K562 (cell line): ENCODE measurements around the gene PLEKHA8. TPM values are rescaled to one million over a fixed set of nuclear protein-coding genes. Genes with fewer than 3 reads are reported as not detected.

Experiments
- ATAC-seq: fragments of 200-7000 bp; cut with Tn5 transposase; 3 replicates; pipeline ENCODE4 v1.9.1; 2020; ENCODE audit warnings: moderate library complexity
- BruUV-seq: library from RNA; stranded (reverse); fragments of 400-500 nt; replicated peaks from 2 replicates; lab custom pipeline; 2021; lab: Mats Ljungman, UMichigan
- CTCF ChIA-PET: fragments of 300-600 bp; formaldehyde crosslinking; extraction: SDS; loops from one replicate; lab custom pipeline; 2021; ENCODE audit warnings: low intra/inter-chr PET ratio; lab: Yijun Ruan, JAX
- POLR2A ChIA-PET: fragments of 300-600, 350-650 bp; sonication (Branson Sonifier 250); formaldehyde crosslinking; extraction: SDS; loops from one replicate; lab custom pipeline; 2021; ENCODE audit warnings: antibody characterized with exemption, inconsistent platforms; lab: Yijun Ruan, JAX
- DNase-seq, 4 experiments: peaks; one replicate each; pipeline versions ENCODE4 v3.0.0 to v3.0.0-alpha.2; 2011 to 2018; ENCODE audit warnings: low spot score in 3 of 4, mixed read lengths in 3 of 4; ENCODE audit errors: extremely low read depth in 1 of 4
- FAIRE-seq: peaks from 2 replicates; lab custom pipeline; 2011; peaks lifted over from hg19 to GRCh38; lab: Jason Lieb, UNC
- H2AFZ ChIP-seq: 2 replicates; pipeline ENCODE4 v1.6.0; 2011; ENCODE audit warnings: low read depth, low read length, control low read depth, inconsistent platforms
- H3K27ac ChIP-seq: fragments of 200-600 bp; 3 replicates; pipeline ENCODE4 v1.8.0; 2011; ENCODE audit warnings: low read depth, mild to moderate bottlenecking, control low read depth, inconsistent platforms, low read length, moderate library complexity, mixed read lengths; ENCODE audit errors: extremely low read depth
- H3K27me3 ChIP-seq, 2 experiments: fragments of 300-600 bp in 1 of 2; 2 replicates in 1 of 2; 3 replicates in 1 of 2; pipeline versions ENCODE4 v1.6.0 to v1.8.0; 2011; ENCODE audit warnings: inconsistent platforms in 2 of 2, low read length in 2 of 2, mild to moderate bottlenecking in 1 of 2, mixed read lengths in 1 of 2, moderate library complexity in 1 of 2; ENCODE audit not compliant: control insufficient read depth in 2 of 2, insufficient read depth in 2 of 2
- H3K36me3 ChIP-seq: fragments of 300-600 bp; 3 replicates; pipeline ENCODE4 v1.8.0; 2011; ENCODE audit warnings: mild to moderate bottlenecking, low read length, inconsistent platforms; ENCODE audit not compliant: control insufficient read depth, insufficient read depth
- H3K4me1 ChIP-seq, 2 experiments: fragments of 200-600 bp in 1 of 2; replicated peaks in 1 of 2; 2 replicates in 1 of 2; 3 replicates in 1 of 2; pipeline versions ENCODE4 v1.5.1 to v1.8.0; 2011; ENCODE audit warnings: inconsistent platforms in 2 of 2, low read length in 2 of 2, mild to moderate bottlenecking in 1 of 2, mixed read lengths in 1 of 2, moderate library complexity in 1 of 2; ENCODE audit not compliant: control insufficient read depth in 2 of 2, insufficient read depth in 2 of 2
- H3K4me2 ChIP-seq: 2 replicates; pipeline ENCODE4 v1.6.1; 2011; ENCODE audit warnings: low read length, control low read depth, inconsistent platforms, mixed read lengths; ENCODE audit not compliant: insufficient read depth
- H3K4me3 ChIP-seq: fragments of 200-600 bp; sonication (generic), shearing (Covaris generic); 2 replicates; pipeline ENCODE4 v1.5.1; 2016; ENCODE audit warnings: control low read depth, inconsistent platforms
- H3K79me2 ChIP-seq: fragments of 200-600 bp; 3 replicates; pipeline ENCODE4 v1.8.0; 2011; ENCODE audit warnings: low read length, inconsistent platforms; ENCODE audit not compliant: control insufficient read depth, insufficient read depth
- H3K9ac ChIP-seq, 2 experiments: 2 replicates each; pipeline versions ENCODE4 v1.6.0 to v1.6.1; 2011; ENCODE audit warnings: low read depth in 2 of 2, low read length in 2 of 2, control low read depth in 1 of 2, inconsistent platforms in 1 of 2, mild to moderate bottlenecking in 1 of 2, mixed read lengths in 1 of 2; ENCODE audit not compliant: insufficient read depth in 1 of 2
- H3K9me1 ChIP-seq: one replicate; pipeline ENCODE4 v1.6.0; 2011; ENCODE audit warnings: inconsistent platforms, mild to moderate bottlenecking, low read length, moderate library complexity; ENCODE audit not compliant: control insufficient read depth, insufficient read depth
- H3K9me3 ChIP-seq: replicated peaks from 2 replicates; pipeline ENCODE4 v1.5.1; 2011; ENCODE audit warnings: low read depth, low read length, inconsistent platforms; ENCODE audit not compliant: control insufficient read depth, insufficient read depth
- H4K20me1 ChIP-seq: replicated peaks from 2 replicates; pipeline ENCODE4 v1.6.1; 2011; ENCODE audit warnings: low read length, inconsistent platforms, mixed read lengths; ENCODE audit not compliant: control insufficient read depth, insufficient read depth
- ARHGAP35 ChIP-seq: fragments of 450-650 bp; IDR thresholded peaks from 2 replicates; pipeline ENCODE4 v1.6.1; 2018; ENCODE audit not compliant: partially characterized antibody
- BRD4 ChIP-seq: fragments of 200-600 bp; sonication (generic); IDR thresholded peaks from 2 replicates; pipeline ENCODE4 v1.6.1; 2017; ENCODE audit warnings: inconsistent platforms
- CREB3 ChIP-seq: fragments of 450-650 bp; conservative IDR thresholded peaks from 2 replicates; pipeline ENCODE4 v1.6.1; 2016; ENCODE audit warnings: missing genetic modification characterization, low read depth, mild to moderate bottlenecking, missing compliant biosample characterization, moderate library complexity
- DMBX1 ChIP-seq: fragments of 250-450 bp; sonication (Bioruptor Pico); IDR thresholded peaks from 2 replicates; pipeline ENCODE4 v1.8.0; 2022; ENCODE audit warnings: inconsistent platforms, mild to moderate bottlenecking, moderate library complexity, borderline replicate concordance
- E2F3 ChIP-seq: fragments of 250-450 bp; sonication (Bioruptor Pico); IDR thresholded peaks from 2 replicates; pipeline ENCODE4 v1.4.0; 2020; ENCODE audit warnings: mild to moderate bottlenecking
- EWSR1 ChIP-seq: fragments of 450-650 bp; IDR thresholded peaks from 2 replicates; pipeline ENCODE4 v1.6.1; 2018; ENCODE audit warnings: borderline replicate concordance, mild to moderate bottlenecking, low read depth, moderate library complexity; ENCODE audit not compliant: partially characterized antibody
- GTF2F1 ChIP-seq: IDR thresholded peaks from 2 replicates; pipeline ENCODE4 v1.6.1; 2011; ENCODE audit warnings: low read depth, low read length, improper control_type of control experiment
- PML ChIP-seq: IDR thresholded peaks from 2 replicates; pipeline ENCODE4 v1.6.1; 2012; ENCODE audit warnings: low read length, inconsistent platforms
- TBL1XR1 ChIP-seq, 2 experiments: IDR thresholded peaks; 2 replicates each; pipeline ENCODE4 v1.6.1; 2012; ENCODE audit warnings: improper control_type of control experiment in 2 of 2, low read length in 2 of 2, mild to moderate bottlenecking in 1 of 2
- ZBTB43 ChIP-seq: sonication (generic); formaldehyde crosslinking; IDR thresholded peaks from 2 replicates; pipeline ENCODE4 v1.8.0; 2023; ENCODE audit warnings: mild to moderate bottlenecking, missing genetic modification reagents
- ZNF444 ChIP-seq: fragments of 250-450 bp; sonication (Bioruptor Pico); IDR thresholded peaks from 2 replicates; pipeline ENCODE4 v1.4.0; 2020; ENCODE audit warnings: mild to moderate bottlenecking, moderate library complexity
- WGBS: fragments of 100-300 bp; shearing (Covaris generic); methylation state at CpG from one replicate; pipeline ENCODE4 v1.1.6; 2016; ENCODE audit warnings: low coverage, mixed read lengths; ENCODE audit not compliant: insufficient coverage; ENCODE audit errors: missing lambda C conversion rate; 5-methylcytosine and 5-hydroxymethylcytosine counted together
- in situ Hi-C: fragments of 300-500 bp; cut with MboI; formaldehyde crosslinking; loops from 4 replicates; pipeline ENCODE4 v1.15.0; 2018; ENCODE audit warnings: inconsistent platforms, mixed read lengths
- intact Hi-C: fragments of 100-400 bp; cut with micrococcal nuclease; formaldehyde crosslinking; loops from 2 replicates; pipeline ENCODE4 v1.14.2; 2022
- polyA plus RNA-seq, 8 experiments: library from polyadenylated mRNA; depleted of rRNA in 4 of 8; stranded (reverse) in 5 of 8; unstranded in 3 of 8; fragments of >200 nt; fragmentation: Nextera tagmentation in 2 of 8; fragmentation: Illumina TruSeq in 1 of 8; extraction: Ambion mirVana in 2 of 8; extraction: Trizol in 1 of 8; gene quantifications; 2 replicates each; pipeline versions ENCODE4 v1.2.1 to v1.2.3, GENCODE V29; 2011 to 2014; ENCODE audit warnings: inconsistent platforms in 1 of 8, missing spikeins in 1 of 8
- total RNA-seq, 7 experiments: library from RNA; depleted of rRNA in 6 of 7; stranded (reverse); fragments of >200 nt in 6 of 7; fragmentation: Illumina TruSeq in 2 of 7; extraction: Trizol in 2 of 7; gene quantifications; 2 replicates each; pipeline versions ENCODE4 v1.2.1 to v1.2.3, GENCODE V29; 2011 to 2021; ENCODE audit warnings: low replicate concordance in 1 of 7

PLEKHA8 gene
- total and polyA plus RNA-seq, 9 of the 15 experiments (the other 6 are each of a cell fraction or from before 2014, with no cell fraction given), result 3.2 to 16.3 (median 11.8) TPM

GRCh38 chr7:30159163-30159562 is 131.0 kb downstream of the PLEKHA8 start:
- ATAC-seq (no peak), FAIRE-seq (no peak), DNase-seq (no peak)
- in situ Hi-C loops, result no loop called here
- 77% methylated on average over 4 of the region's 4 CpGs for WGBS
- H2AFZ ChIP-seq, result no peak overlapping the region
- intact Hi-C loops, result no loop called here
- no peaks in the 10 kb centered on the region for H3K79me2 ChIP-seq
- TF ChIP-seq EWSR1 (no peak), BRD4 (no peak), DMBX1 (CRISPR knock-in tag) (no peak), ARHGAP35 (no peak), CREB3 (tag) (no peak), TBL1XR1 (IDR thresholded peaks at IDR 0.05; ENCODE audit: low read length in 2 of 2) (no peak), PML (no peak), E2F3 (CRISPR knock-in tag) (no peak), GTF2F1 (no peak), ZBTB43 (no peak), ZNF444 (CRISPR knock-in tag) (no peak)
- no peak overlapping the region for H3K27ac ChIP-seq
- BruUV-seq, result no TSS peak
- H3K4me1 ChIP-seq, result peaks cover 12 to 46% of the 10 kb centered on the region in 2 experiments
- no peak overlapping the region for H3K9ac ChIP-seq
- CTCF ChIA-PET, result interaction anchor here (0.6 kb wide), 2 partner anchors 131 to 254 kb away, joined by 3 to 4 read pairs; no protein-coding TSS in a partner anchor
- H3K36me3 ChIP-seq, result no peaks in the 10 kb centered on the region; the same call in 2 of the 3 replicates
- no peaks in the 10 kb centered on the region for H3K9me1 ChIP-seq
- POLR2A ChIA-PET, result interaction anchor here (0.6 kb wide), 1 partner anchor 260 kb away, joined by 3 read pairs; no protein-coding TSS in a partner anchor
- no peaks in the 10 kb centered on the region for H4K20me1 ChIP-seq
- H3K27me3 ChIP-seq, result no peaks in the 10 kb centered on the region
- no peak overlapping the region for H3K4me2 ChIP-seq
- no peaks in the 10 kb centered on the region for H3K9me3 ChIP-seq
- no peak overlapping the region for H3K4me3 ChIP-seq
